Measurements from ENCODE around the gene SRPRA. TPM values are rescaled to one million over a fixed set of nuclear protein-coding genes. Genes with fewer than 3 reads are reported as not detected.
A peak's percentile ranks its signal among the peaks of the same experiment; 100 is the strongest.

The SRPRA gene
- total and polyA plus RNA-seq, 2 donors (not counting 1 experiment from before 2014, with no cell fraction given) = 115 to 136 TPM

GRCh38 chr11:126288237-126288636, 19.5 kb upstream of the SRPRA start:
- no peak overlapping the region for H3K9ac ChIP-seq (ENCODE audit: low read length)
- peaks cover 27% of the 10 kb centered on the region for H3K79me2 ChIP-seq (ENCODE audit: control insufficient read depth, insufficient read depth, low read length)
- H3K9me3 ChIP-seq (ENCODE audit: control extremely low read depth in 1 of 3, control insufficient read depth in 2 of 3, insufficient read depth in 1 of 3, low read length in 2 of 3) = no peaks in the 10 kb centered on the region
- 75% methylated on average over 3 of the region's 6 CpGs for WGBS (ENCODE audit: insufficient coverage)
- Mint-ChIP-seq H3K4me3 (no peak overlapping the region), H3K27ac (no peak overlapping the region), H3K27me3 (no peaks in the 10 kb centered on the region), H3K4me1 (peaks cover 16% of the 10 kb centered on the region), H3K9me3 (ENCODE audit: insufficient read depth) (no peaks in the 10 kb centered on the region)
- no peak overlapping the region for H3K27ac ChIP-seq (ENCODE audit: low read length in 2 of 2)
- ChIA-PET POLR2A (no interaction called here), CTCF (no interaction called here)
- ATAC-seq (ENCODE audit: low read depth) = no peak
- H4K20me1 ChIP-seq (ENCODE audit: control insufficient read depth, insufficient read depth, low read length, poor library complexity, severe bottlenecking) = no peaks in the 10 kb centered on the region
- H3K4me3 ChIP-seq (ENCODE audit: control extremely low read depth in 1 of 5, extremely low read depth in 1 of 5, insufficient read depth in 1 of 5, low read depth in 2 of 5, low read length in 4 of 5) = no peak overlapping the region
- H3K4me1 ChIP-seq (ENCODE audit: control insufficient read depth in 2 of 2, insufficient read depth in 2 of 2, low read length in 2 of 2) = peaks cover 11 to 16% of the 10 kb centered on the region in 2 donors
- TF ChIP-seq CTCF (IDR thresholded peaks at IDR 0.05) (no peak), EZH2 (IDR thresholded peaks at IDR 0.05; ENCODE audit: borderline replicate concordance, insufficient read depth, low read depth, low read length, poor library complexity, severe bottlenecking) (no peak)
- intact Hi-C loops (cut with micrococcal nuclease) = no loop called here
- H3K36me3 ChIP-seq (replicated peaks in 1 of 2; ENCODE audit: control extremely low read depth in 1 of 2, control insufficient read depth in 1 of 2, extremely low read depth in 1 of 2, insufficient read depth in 2 of 2, low read length in 1 of 2) = peaks cover 0 to 37% of the 10 kb centered on the region in 2 experiments
- H2AFZ ChIP-seq (ENCODE audit: insufficient read depth, low read depth, low read length, poor library complexity, severe bottlenecking) = no peak overlapping the region
- H3K4me2 ChIP-seq (replicated peaks; ENCODE audit: low read depth, low read length, poor library complexity, severe bottlenecking) = no peak overlapping the region
- H3K27me3 ChIP-seq (replicated peaks in 1 of 4; ENCODE audit: control extremely low read depth in 1 of 4, control insufficient read depth in 3 of 4, insufficient read depth in 4 of 4, low read length in 3 of 4) = no peaks in the 10 kb centered on the region
- no peak for DNase-seq

GRCh38 chr11:126284829-126285228, 16.1 kb upstream of the SRPRA start:
- no peaks in the 10 kb centered on the region for H3K9me3 Mint-ChIP-seq (ENCODE audit: insufficient read depth)
- Histone ChIP-seq H3K27me3 (replicated peaks in 1 of 4; ENCODE audit: control extremely low read depth in 1 of 4, control insufficient read depth in 3 of 4, insufficient read depth in 4 of 4, low read length in 3 of 4) (no peaks in the 10 kb centered on the region), H3K79me2 (ENCODE audit: control insufficient read depth, insufficient read depth, low read length) (peaks cover 27% of the 10 kb centered on the region), H3K4me2 (replicated peaks; ENCODE audit: low read depth, low read length, poor library complexity, severe bottlenecking) (peak overlapping the region; percentile 26), H3K36me3 (replicated peaks in 1 of 2; ENCODE audit: control extremely low read depth in 1 of 2, control insufficient read depth in 1 of 2, extremely low read depth in 1 of 2, insufficient read depth in 2 of 2, low read length in 1 of 2) (peaks cover 0 to 10% of the 10 kb centered on the region in 2 experiments), H4K20me1 (ENCODE audit: control insufficient read depth, insufficient read depth, low read length, poor library complexity, severe bottlenecking) (no peaks in the 10 kb centered on the region), H3K9ac (ENCODE audit: low read length) (peak overlapping the region; percentile 12), H3K27ac (ENCODE audit: low read length in 2 of 2) (no peak overlapping the region), H3K9me3 (ENCODE audit: control extremely low read depth in 1 of 3, control insufficient read depth in 2 of 3, insufficient read depth in 1 of 3, low read length in 2 of 3) (no peaks in the 10 kb centered on the region), H2AFZ (ENCODE audit: insufficient read depth, low read depth, low read length, poor library complexity, severe bottlenecking) (no peak overlapping the region), H3K4me1 (ENCODE audit: control insufficient read depth in 2 of 2, insufficient read depth in 2 of 2, low read length in 2 of 2) (peaks cover 17 to 31% of the 10 kb centered on the region in 2 donors), H3K4me3 (ENCODE audit: control extremely low read depth in 1 of 5, extremely low read depth in 1 of 5, insufficient read depth in 1 of 5, low read depth in 2 of 5, low read length in 4 of 5) (peak overlapping the region in 1 of 5 experiments; percentile 7)
- TF ChIP-seq EZH2 (IDR thresholded peaks at IDR 0.05; ENCODE audit: borderline replicate concordance, insufficient read depth, low read depth, low read length, poor library complexity, severe bottlenecking) = no peak
- TF ChIP-seq CTCF (IDR thresholded peaks at IDR 0.05) = no peak
- peaks cover 38% of the 10 kb centered on the region for H3K4me1 Mint-ChIP-seq
- ATAC-seq (ENCODE audit: low read depth) (peak; percentile 16), DNase-seq (peak; percentile 56)
- CTCF ChIA-PET = interaction anchor here (0.7 kb wide), 1 partner anchor 19 kb away, joined by 3 read pairs; the partner anchor contains the start of gene DCPS
- no CpG with 5 or more reads among the region's 6 CpGs for WGBS (ENCODE audit: insufficient coverage)
- no peaks in the 10 kb centered on the region for H3K27me3 Mint-ChIP-seq
- H3K27ac Mint-ChIP-seq = peak overlapping the region; percentile 87
- H3K4me3 Mint-ChIP-seq = peak overlapping the region; percentile 83
- POLR2A ChIA-PET = interaction anchor here (0.7 kb wide), 1 partner anchor 13 kb away, joined by 3 read pairs; no protein-coding TSS in a partner anchor
- intact Hi-C loops (cut with micrococcal nuclease) = loop anchor here (1.0 kb wide), 1 partner anchor 18 kb away; no protein-coding TSS in a partner anchor

All from B cell (primary cell).